ENCODE data around the gene SLC4A1. TPM values are rescaled to one million over a fixed set of nuclear protein-coding genes. Genes with fewer than 3 reads are reported as not detected.
A peak's percentile ranks its signal among the peaks of the same experiment; 100 is the strongest.

Gene SLC4A1
- total and polyA plus RNA-seq, 11 donors = 0.03 to 3.3 (median 0.50) TPM; not detected in 2

DNA sequence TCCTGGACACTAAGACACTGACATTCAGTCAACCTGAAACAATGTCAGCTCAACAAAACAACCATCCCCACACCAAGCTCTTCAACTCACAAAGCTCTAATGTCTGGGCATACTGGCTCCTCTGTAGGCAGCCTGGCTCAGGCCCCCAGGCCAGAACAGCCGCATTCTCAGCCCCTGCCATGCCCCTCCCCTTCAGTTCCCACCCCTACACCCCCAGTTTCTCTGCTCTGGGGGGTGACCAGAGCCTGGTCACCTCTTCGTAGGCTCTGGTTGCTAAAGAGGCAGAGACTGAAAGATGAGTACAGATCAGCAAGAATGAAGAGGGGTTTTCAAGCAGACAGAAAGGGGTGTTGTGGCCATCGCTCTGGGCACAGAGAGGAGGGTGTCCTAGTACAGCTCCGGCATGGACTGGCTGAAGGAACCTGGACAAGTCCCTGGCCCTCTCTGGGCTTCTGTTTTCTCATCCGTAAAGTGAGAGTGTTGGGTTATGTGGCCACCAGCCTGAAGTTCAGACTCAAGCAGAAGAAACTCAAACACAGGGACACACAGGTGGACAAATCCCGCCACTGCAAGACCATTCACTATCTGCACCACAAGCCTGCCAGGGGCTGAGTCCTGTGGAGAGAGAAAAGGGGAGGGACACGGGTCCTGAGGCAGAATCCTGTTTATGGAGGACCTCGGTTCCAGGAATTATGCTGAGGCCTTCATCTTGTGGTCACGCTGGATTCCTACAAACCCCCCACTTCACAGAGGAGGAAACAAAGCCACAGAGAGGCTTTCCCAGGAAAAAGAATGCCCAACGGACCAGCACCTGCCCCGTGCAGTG lies 987 bp upstream of the SLC4A1 start:
- DNase-seq = no peak
- H3K4me3 ChIP-seq = no peak overlapping the region

DNA sequence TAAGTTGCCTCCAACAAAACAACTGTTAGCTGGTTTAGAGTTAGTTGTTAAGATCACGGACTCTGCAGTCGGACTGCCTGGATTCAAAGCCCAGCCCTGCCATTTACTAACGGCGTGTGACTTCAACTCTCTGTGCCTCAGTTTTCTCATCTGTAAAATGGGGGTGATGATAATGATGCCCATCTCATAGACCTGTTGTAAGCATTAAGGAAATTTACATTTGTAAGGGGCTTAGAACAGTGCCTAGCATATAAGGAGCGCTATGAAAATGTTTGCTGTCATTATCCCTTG lies 825 bp downstream of the SLC4A1 start:
- Histone ChIP-seq H3K4me1 (peaks cover 0 to 7% (median 3%) of the 10 kb centered on the region in 12 donors), H3K9me3 (no peaks in the 10 kb centered on the region), H3K36me3 (no peaks in the 10 kb centered on the region), H3K27ac (no peak overlapping the region), H3K4me3 (no peak overlapping the region), H3K27me3 (no peaks in the 10 kb centered on the region)
- intact Hi-C loops (cut with DNase I) = no loop called here
- DNase-seq (no peak), ATAC-seq (no peak)
- whole genome bisulfite sequencing, 4 donors = 88 to 95% (median 93%) methylated on average over 5 of the region's 5 CpGs
- TF ChIP-seq, protein P1, sequence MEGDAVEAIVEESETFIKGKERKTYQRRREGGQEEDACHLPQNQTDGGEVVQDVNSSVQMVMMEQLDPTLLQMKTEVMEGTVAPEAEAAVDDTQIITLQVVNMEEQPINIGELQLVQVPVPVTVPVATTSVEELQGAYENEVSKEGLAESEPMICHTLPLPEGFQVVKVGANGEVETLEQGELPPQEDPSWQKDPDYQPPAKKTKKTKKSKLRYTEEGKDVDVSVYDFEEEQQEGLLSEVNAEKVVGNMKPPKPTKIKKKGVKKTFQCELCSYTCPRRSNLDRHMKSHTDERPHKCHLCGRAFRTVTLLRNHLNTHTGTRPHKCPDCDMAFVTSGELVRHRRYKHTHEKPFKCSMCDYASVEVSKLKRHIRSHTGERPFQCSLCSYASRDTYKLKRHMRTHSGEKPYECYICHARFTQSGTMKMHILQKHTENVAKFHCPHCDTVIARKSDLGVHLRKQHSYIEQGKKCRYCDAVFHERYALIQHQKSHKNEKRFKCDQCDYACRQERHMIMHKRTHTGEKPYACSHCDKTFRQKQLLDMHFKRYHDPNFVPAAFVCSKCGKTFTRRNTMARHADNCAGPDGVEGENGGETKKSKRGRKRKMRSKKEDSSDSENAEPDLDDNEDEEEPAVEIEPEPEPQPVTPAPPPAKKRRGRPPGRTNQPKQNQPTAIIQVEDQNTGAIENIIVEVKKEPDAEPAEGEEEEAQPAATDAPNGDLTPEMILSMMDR (IDR thresholded peaks at IDR 0.05) = no peak
- no peak for TF ChIP-seq POLR2A (IDR thresholded peaks at IDR 0.05)

More for the DNA sequence above, 987 bp upstream of the SLC4A1 start:
- peaks cover 0 to 19% (median 12%) of the 10 kb centered on the region in 12 donors for H3K4me1 ChIP-seq
- H3K9me3 ChIP-seq = no peaks in the 10 kb centered on the region
- TF ChIP-seq, protein P1 (IDR thresholded peaks at IDR 0.05) = no peak
- TF ChIP-seq POLR2A (IDR thresholded peaks at IDR 0.05) = no peak
- intact Hi-C loops (cut with DNase I) = no loop called here
- no peak for ATAC-seq
- H3K27ac ChIP-seq = no peak overlapping the region
- WGBS, 4 donors = 81 to 88% (median 85%) methylated on average over 11 of the region's 11 CpGs
- no peaks in the 10 kb centered on the region for H3K27me3 ChIP-seq
- no peaks in the 10 kb centered on the region for H3K36me3 ChIP-seq

DNA sequence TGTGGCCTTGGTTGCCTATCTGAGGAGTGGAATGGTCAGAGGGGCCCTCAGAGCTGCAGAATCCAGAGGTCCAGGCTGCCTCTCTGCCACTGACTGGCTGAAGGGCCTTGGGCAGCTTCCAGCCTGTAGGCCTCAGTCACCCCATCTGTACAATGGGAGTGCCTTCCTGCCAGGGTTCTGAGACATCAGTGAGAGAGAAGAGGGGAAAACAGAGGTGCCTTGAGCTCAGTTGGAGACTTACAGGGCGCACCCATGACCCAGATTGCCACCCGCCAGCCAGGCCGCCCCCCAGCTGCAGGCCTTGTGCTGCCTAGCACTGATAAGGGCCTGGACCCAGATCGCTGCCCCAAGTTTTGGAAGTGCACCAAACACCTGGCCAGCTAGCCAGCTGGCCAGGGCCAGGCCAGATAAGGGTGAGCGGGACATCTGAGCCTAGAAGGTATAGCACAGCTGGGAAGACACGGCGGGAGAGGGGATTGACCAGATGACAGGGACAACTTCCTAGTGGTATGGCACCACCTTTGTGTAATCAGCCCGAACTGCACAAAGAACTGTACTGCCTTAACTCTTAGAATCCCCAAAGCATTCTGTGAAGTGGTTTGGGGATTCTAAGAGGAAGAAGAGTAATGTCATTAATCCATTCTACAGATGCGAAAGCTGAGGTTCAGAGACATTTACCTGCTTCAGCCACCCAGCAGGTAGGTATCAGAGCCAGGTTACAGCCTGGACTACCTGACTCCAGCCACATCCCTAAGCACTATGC lies 1.4 kb downstream of the SLC4A1 start:
- TF ChIP-seq POLR2A (IDR thresholded peaks at IDR 0.05) = no peak
- TF ChIP-seq, protein P1 (IDR thresholded peaks at IDR 0.05) = peak in 1 of 12 donors; percentile 5
- no peaks in the 10 kb centered on the region for H3K27me3 ChIP-seq
- peaks cover 0 to 2% (median 0%) of the 10 kb centered on the region in 12 donors for H3K4me1 ChIP-seq
- H3K27ac ChIP-seq = no peak overlapping the region
- DNase-seq (no peak), ATAC-seq (no peak)
- no peaks in the 10 kb centered on the region for H3K9me3 ChIP-seq
- no peaks in the 10 kb centered on the region for H3K36me3 ChIP-seq
- H3K4me3 ChIP-seq = no peak overlapping the region
- intact Hi-C loops (cut with DNase I) = no loop called here
- WGBS, 4 donors = 55 to 66% (median 63%) methylated on average over 8 to 9 of the region's 9 CpGs

DNA sequence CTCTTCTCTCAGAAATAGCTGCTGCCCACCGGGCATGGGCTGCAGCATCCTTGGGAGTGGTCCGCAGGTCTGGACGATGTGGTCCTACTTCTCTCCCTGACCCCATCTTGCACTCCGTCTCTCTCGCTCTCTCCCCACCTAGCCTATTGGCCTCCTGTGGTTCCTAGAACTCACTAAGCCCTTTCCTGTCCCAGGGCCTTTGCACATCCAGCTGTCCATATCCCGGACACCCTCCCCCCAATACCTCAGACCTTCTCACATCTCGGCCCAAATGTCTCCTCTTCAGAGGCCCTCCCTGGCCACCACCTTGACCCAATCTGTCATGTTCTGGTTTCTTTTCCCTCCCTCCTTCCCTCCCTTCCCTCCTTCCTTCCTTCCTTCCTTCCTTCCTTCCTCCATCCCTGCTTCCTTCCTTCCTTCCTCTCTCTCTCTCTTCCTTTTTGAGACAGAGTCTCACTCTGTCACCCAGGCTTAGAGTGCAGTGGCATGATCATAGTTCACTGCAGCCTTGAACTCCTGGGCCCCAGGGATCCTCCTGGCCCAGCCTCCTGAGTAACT lies 4.5 kb downstream of the SLC4A1 start:
- 87 to 89% (median 88%) methylated on average over 7 of the region's 7 CpGs for WGBS, 4 donors
- no peak for DNase-seq

More for the DNA sequence above, 4.5 kb downstream of the SLC4A1 start:
- H3K27me3 ChIP-seq = no peaks in the 10 kb centered on the region
- TF ChIP-seq POLR2A (IDR thresholded peaks at IDR 0.05) = no peak
- TF ChIP-seq, protein P1 (IDR thresholded peaks at IDR 0.05) = no peak
- no peak for ATAC-seq
- H3K9me3 ChIP-seq = no peaks in the 10 kb centered on the region
- H3K27ac ChIP-seq = no peak overlapping the region
- intact Hi-C loops (cut with DNase I) = loop anchor here in 1 of 10 donors (5.0 kb wide), 1 partner anchor 49 kb away; no protein-coding TSS in a partner anchor
- H3K4me3 ChIP-seq = no peak overlapping the region
- H3K36me3 ChIP-seq = no peaks in the 10 kb centered on the region
- H3K4me1 ChIP-seq = no peaks in the 10 kb centered on the region

Measured in heart left ventricle (tissue), 16 donors.